NCI-H345 (cell line): Measurements from ENCODE around the gene SOX9.
"Not testable (repeated sequence)": the region's sequence is repeated elsewhere in the genome, so short reads cannot be mapped to it uniquely, and the experiment has no call there.

Experiments
- DNase-seq: peaks from one replicate; lab custom pipeline; 2025; lab: John Stamatoyannopoulos, UW

SOX9 gene

GRCh38 chr17:72111336-72111923, 9.4 kb upstream of the SOX9 start:
- DNase-seq: no peak

- not testable (repeated sequence) for DNase-seq
Measured at GRCh38 chr17:72111926-72112325, 8.9 kb upstream of the SOX9 start.

GRCh38 chr17:72113751-72114150, 7.1 kb upstream of the SOX9 start:
- no peak for DNase-seq

- no peak for DNase-seq
Measured at GRCh38 chr17:72115781-72116525, 4.9 kb upstream of the SOX9 start.

GRCh38 chr17:72116661-72117521, 3.9 kb upstream of the SOX9 start:
- no peak for DNase-seq

- no peak for DNase-seq
Measured at GRCh38 chr17:72117535-72118334, 3.1 kb upstream of the SOX9 start.

GRCh38 chr17:72118335-72119076, 2.3 kb upstream of the SOX9 start:
- peak; percentile 74 for DNase-seq

- DNase-seq: no peak
Measured at GRCh38 chr17:72119077-72119872, 1.5 kb upstream of the SOX9 start.

- DNase-seq: peak; percentile 65
Measured at GRCh38 chr17:72119873-72120641, 763 bp upstream of the SOX9 start.

GRCh38 chr17:72121164-72122009, 567 bp downstream of the SOX9 start:
- peak; percentile 43 for DNase-seq

GRCh38 chr17:72122010-72122764, 1.4 kb downstream of the SOX9 start:
- no peak for DNase-seq

GRCh38 chr17:72122765-72123529, 2.1 kb downstream of the SOX9 start:
- no peak for DNase-seq

- no peak for DNase-seq
Measured at GRCh38 chr17:72123530-72124437, 3.0 kb downstream of the SOX9 start.

- DNase-seq: no peak
Measured at GRCh38 chr17:72124438-72124775, 3.6 kb downstream of the SOX9 start.

GRCh38 chr17:72125226-72125651, 4.4 kb downstream of the SOX9 start:
- DNase-seq: no peak

- no peak for DNase-seq
Measured at GRCh38 chr17:72125742-72126141, 4.9 kb downstream of the SOX9 start.
